ENCODE data around the gene TMX4. TPM values are rescaled to one million over a fixed set of nuclear protein-coding genes. Genes with fewer than 3 reads are reported as not detected.

The TMX4 gene
- total and polyA plus RNA-seq, 4 donors, result 12.6 to 17.3 (median 15.9) TPM

DNA sequence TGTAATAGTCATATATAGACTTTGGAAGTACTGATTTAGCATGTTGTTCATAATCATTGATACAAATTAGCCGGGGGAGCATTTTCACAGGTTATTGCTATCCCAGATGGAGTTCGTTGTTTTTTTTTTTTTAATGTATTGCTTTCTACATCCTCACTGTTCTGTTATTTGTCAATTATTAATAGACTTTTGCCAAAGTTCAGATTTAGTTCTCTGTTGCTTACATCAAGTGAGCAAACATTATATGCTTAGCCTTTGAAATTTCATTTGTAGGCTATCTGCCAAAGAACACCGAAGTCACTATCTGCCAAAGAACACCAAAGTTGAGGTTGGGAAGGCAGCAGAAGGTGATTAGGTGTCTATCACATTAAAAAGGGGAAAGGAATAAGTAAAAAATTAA is 79.2 kb downstream of the TMX4 start, which contains the start of gene HAO1:
Gene HAO1, minus strand, starts transcription at position 118 of the 400 bp plus-strand sequence. Its CDS starts 36 bp downstream, at position 82.
- peak; percentile 64 for TF ChIP-seq YY1 (IDR thresholded peaks at IDR 0.05)
- TF ChIP-seq FOXA1 (IDR thresholded peaks at IDR 0.05), result peak; percentile 15
- TF ChIP-seq EGR1 (IDR thresholded peaks at IDR 0.05; ENCODE audit: low read depth in 2 of 2), result no peak
- no peak for TF ChIP-seq GABPA (IDR thresholded peaks at IDR 0.05 in 1 of 2, conservative IDR thresholded peaks at IDR 0.05 in 1 of 2)
- TF ChIP-seq JUND (IDR thresholded peaks at IDR 0.05), result peak; percentile 22 to 46
- TF ChIP-seq HNF4G (IDR thresholded peaks at IDR 0.05), result peak; percentile 37
- peak; percentile 88 for TF ChIP-seq TAF1 (conservative IDR thresholded peaks at IDR 0.05)
- no peak for TF ChIP-seq NR2F2 (IDR thresholded peaks at IDR 0.05)
- TF ChIP-seq, protein P1, sequence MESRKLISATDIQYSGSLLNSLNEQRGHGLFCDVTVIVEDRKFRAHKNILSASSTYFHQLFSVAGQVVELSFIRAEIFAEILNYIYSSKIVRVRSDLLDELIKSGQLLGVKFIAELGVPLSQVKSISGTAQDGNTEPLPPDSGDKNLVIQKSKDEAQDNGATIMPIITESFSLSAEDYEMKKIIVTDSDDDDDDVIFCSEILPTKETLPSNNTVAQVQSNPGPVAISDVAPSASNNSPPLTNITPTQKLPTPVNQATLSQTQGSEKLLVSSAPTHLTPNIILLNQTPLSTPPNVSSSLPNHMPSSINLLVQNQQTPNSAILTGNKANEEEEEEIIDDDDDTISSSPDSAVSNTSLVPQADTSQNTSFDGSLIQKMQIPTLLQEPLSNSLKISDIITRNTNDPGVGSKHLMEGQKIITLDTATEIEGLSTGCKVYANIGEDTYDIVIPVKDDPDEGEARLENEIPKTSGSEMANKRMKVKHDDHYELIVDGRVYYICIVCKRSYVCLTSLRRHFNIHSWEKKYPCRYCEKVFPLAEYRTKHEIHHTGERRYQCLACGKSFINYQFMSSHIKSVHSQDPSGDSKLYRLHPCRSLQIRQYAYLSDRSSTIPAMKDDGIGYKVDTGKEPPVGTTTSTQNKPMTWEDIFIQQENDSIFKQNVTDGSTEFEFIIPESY (IDR thresholded peaks at IDR 0.05), result peak; percentile 40
- TF ChIP-seq HNF4A (conservative IDR thresholded peaks at IDR 0.05), result peak; percentile 79 to 82
- TF ChIP-seq RAD21 (IDR thresholded peaks at IDR 0.05), result peak; percentile 37 to 38
- peak; percentile 82 to 87 for TF ChIP-seq RXRA (IDR thresholded peaks at IDR 0.05)
- TF ChIP-seq FOXA2 (IDR thresholded peaks at IDR 0.05), result no peak
- TF ChIP-seq, protein P2, sequence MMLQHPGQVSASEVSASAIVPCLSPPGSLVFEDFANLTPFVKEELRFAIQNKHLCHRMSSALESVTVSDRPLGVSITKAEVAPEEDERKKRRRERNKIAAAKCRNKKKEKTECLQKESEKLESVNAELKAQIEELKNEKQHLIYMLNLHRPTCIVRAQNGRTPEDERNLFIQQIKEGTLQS (IDR thresholded peaks at IDR 0.05), result peak; percentile 26
- TF ChIP-seq, protein P3, sequence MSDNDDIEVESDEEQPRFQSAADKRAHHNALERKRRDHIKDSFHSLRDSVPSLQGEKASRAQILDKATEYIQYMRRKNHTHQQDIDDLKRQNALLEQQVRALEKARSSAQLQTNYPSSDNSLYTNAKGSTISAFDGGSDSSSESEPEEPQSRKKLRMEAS (IDR thresholded peaks at IDR 0.05), result peak; percentile 51
- peak; percentile 91 for TF ChIP-seq SP1 (IDR thresholded peaks at IDR 0.05)
- TF ChIP-seq, protein P4, sequence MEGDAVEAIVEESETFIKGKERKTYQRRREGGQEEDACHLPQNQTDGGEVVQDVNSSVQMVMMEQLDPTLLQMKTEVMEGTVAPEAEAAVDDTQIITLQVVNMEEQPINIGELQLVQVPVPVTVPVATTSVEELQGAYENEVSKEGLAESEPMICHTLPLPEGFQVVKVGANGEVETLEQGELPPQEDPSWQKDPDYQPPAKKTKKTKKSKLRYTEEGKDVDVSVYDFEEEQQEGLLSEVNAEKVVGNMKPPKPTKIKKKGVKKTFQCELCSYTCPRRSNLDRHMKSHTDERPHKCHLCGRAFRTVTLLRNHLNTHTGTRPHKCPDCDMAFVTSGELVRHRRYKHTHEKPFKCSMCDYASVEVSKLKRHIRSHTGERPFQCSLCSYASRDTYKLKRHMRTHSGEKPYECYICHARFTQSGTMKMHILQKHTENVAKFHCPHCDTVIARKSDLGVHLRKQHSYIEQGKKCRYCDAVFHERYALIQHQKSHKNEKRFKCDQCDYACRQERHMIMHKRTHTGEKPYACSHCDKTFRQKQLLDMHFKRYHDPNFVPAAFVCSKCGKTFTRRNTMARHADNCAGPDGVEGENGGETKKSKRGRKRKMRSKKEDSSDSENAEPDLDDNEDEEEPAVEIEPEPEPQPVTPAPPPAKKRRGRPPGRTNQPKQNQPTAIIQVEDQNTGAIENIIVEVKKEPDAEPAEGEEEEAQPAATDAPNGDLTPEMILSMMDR (IDR thresholded peaks at IDR 0.05; ENCODE audit: low read depth, low read length, missing input control), result no peak
- TF ChIP-seq, protein P5, sequence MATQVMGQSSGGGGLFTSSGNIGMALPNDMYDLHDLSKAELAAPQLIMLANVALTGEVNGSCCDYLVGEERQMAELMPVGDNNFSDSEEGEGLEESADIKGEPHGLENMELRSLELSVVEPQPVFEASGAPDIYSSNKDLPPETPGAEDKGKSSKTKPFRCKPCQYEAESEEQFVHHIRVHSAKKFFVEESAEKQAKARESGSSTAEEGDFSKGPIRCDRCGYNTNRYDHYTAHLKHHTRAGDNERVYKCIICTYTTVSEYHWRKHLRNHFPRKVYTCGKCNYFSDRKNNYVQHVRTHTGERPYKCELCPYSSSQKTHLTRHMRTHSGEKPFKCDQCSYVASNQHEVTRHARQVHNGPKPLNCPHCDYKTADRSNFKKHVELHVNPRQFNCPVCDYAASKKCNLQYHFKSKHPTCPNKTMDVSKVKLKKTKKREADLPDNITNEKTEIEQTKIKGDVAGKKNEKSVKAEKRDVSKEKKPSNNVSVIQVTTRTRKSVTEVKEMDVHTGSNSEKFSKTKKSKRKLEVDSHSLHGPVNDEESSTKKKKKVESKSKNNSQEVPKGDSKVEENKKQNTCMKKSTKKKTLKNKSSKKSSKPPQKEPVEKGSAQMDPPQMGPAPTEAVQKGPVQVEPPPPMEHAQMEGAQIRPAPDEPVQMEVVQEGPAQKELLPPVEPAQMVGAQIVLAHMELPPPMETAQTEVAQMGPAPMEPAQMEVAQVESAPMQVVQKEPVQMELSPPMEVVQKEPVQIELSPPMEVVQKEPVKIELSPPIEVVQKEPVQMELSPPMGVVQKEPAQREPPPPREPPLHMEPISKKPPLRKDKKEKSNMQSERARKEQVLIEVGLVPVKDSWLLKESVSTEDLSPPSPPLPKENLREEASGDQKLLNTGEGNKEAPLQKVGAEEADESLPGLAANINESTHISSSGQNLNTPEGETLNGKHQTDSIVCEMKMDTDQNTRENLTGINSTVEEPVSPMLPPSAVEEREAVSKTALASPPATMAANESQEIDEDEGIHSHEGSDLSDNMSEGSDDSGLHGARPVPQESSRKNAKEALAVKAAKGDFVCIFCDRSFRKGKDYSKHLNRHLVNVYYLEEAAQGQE (IDR thresholded peaks at IDR 0.05), result peak; percentile 50
- Histone ChIP-seq H3K27me3 (ENCODE audit: control insufficient read depth in 4 of 4, insufficient read depth in 4 of 4, low read length in 3 of 4) (no peaks in the 10 kb centered on the region), H3K27ac (ENCODE audit: low read depth in 1 of 2, low read length in 2 of 2) (peak within 1 kb of the TSS; percentile 91 to 97), H3K36me3 (ENCODE audit: control insufficient read depth in 4 of 4, insufficient read depth in 3 of 4, low read depth in 1 of 4, low read length in 3 of 4) (no peaks in the 10 kb centered on the region), H3K4me3 (ENCODE audit: low read depth in 1 of 3, low read length in 3 of 3) (peak within 1 kb of the TSS; percentile 72 to 79 (median 78)), H3K9me3 (ENCODE audit: control insufficient read depth in 4 of 4, low read length in 3 of 4) (peaks cover 0 to 1% (median 0%) of the 10 kb centered on the region in 4 donors), H3K9ac (ENCODE audit: low read depth in 1 of 2, low read length in 2 of 2) (peak within 1 kb of the TSS; percentile 92 to 99), H3K4me1 (ENCODE audit: control insufficient read depth in 4 of 4, insufficient read depth in 4 of 4, low read length in 3 of 4) (peaks cover 0 to 15% (median 7%) of the 10 kb centered on the region in 4 donors)
- no peak for DNase-seq (ENCODE audit: low spot score)
- WGBS, result 30% methylated on average over 3 of the region's 3 CpGs
